Lower lobe of right lung (tissue), 2 donors: ENCODE measurements around the gene CT47A1. TPM values are rescaled to one million over a fixed set of nuclear protein-coding genes. Genes with fewer than 3 reads are reported as not detected.

Experiments used
- ATAC-seq, 2 donors: fragments of 200-7000 bp; cut with Tn5 transposase; one replicate each; pipeline ENCODE4 v1.9.1; 2020 to 2022; ENCODE audit warnings: mild to moderate bottlenecking in 2 of 2, moderate library complexity in 2 of 2
- DNase-seq: peaks from one replicate; pipeline ENCODE4 v3.0.0-alpha.2; 2020
- H3K27ac ChIP-seq: fragments of 200-600 bp; one replicate; pipeline ENCODE4 v1.8.0; 2022
- H3K27me3 ChIP-seq: fragments of 200-600 bp; one replicate; pipeline ENCODE4 v1.8.0; 2022; ENCODE audit warnings: low read depth
- H3K36me3 ChIP-seq: fragments of 200-600 bp; one replicate; pipeline ENCODE4 v1.8.0; 2022; ENCODE audit warnings: mild to moderate bottlenecking
- H3K4me1 ChIP-seq: fragments of 200-600 bp; one replicate; pipeline ENCODE4 v1.8.0; 2022
- H3K4me3 ChIP-seq: fragments of 200-600 bp; one replicate; pipeline ENCODE4 v1.8.0; 2022; ENCODE audit warnings: mild to moderate bottlenecking
- H3K9me3 ChIP-seq: fragments of 200-600 bp; one replicate; pipeline ENCODE4 v1.8.0; 2022
- intact Hi-C: fragments of 100-400 bp; cut with DNase I; formaldehyde crosslinking; loops from one replicate; pipeline ENCODE4 v1.11.0; 2022
- total RNA-seq: library from RNA; stranded (reverse); fragmentation: NEBNext Ultra II Directional; extraction: Animal tissue kit (Norgen Biotek cat#: 25700); gene quantifications from one replicate; pipeline ENCODE4 v1.2.1, GENCODE V29; 2021
- TF ChIP-seq, protein P1 (sequence below): fragments of 200-600 bp; IDR thresholded peaks from one replicate; pipeline ENCODE4 v1.8.0; 2022; ENCODE audit warnings: antibody characterized with exemption, mild to moderate bottlenecking
- donor health status: DM: no; HTN: yes; CAD: no; lungs with severe emphysema.

CT47A1 gene
- total RNA-seq, 1 donor from 2014 or later: not detected

DNA sequence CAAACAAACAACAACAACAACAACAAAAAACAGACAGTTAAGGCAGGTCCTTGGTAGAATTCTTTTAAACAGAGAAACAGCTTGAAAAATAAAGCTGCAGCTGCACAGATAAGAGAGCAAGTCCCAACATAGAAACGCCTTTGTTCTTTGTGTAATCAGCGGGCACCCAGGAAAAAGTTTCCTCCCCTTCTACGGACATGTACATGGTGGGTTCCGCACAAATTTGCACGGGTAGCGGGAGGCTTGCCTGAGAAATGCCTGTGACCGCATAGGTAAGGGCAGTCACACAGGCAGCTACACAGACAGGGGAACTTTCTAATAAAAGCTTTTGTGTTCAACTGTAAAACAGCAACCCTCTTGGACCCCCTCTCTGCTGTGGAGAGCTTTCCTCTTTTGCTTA, 25.7 kb upstream of the CT47A1 start:
- H3K4me1 ChIP-seq: no peaks in the 10 kb centered on the region
- H3K27ac ChIP-seq: no peak overlapping the region
- no peak for ATAC-seq
- intact Hi-C loops: no loop called here
- H3K36me3 ChIP-seq: no peaks in the 10 kb centered on the region
- no peaks in the 10 kb centered on the region for H3K27me3 ChIP-seq
- DNase-seq: no peak
- no peaks in the 10 kb centered on the region for H3K9me3 ChIP-seq
- TF ChIP-seq, protein P1, sequence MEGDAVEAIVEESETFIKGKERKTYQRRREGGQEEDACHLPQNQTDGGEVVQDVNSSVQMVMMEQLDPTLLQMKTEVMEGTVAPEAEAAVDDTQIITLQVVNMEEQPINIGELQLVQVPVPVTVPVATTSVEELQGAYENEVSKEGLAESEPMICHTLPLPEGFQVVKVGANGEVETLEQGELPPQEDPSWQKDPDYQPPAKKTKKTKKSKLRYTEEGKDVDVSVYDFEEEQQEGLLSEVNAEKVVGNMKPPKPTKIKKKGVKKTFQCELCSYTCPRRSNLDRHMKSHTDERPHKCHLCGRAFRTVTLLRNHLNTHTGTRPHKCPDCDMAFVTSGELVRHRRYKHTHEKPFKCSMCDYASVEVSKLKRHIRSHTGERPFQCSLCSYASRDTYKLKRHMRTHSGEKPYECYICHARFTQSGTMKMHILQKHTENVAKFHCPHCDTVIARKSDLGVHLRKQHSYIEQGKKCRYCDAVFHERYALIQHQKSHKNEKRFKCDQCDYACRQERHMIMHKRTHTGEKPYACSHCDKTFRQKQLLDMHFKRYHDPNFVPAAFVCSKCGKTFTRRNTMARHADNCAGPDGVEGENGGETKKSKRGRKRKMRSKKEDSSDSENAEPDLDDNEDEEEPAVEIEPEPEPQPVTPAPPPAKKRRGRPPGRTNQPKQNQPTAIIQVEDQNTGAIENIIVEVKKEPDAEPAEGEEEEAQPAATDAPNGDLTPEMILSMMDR: no peak
- no peak overlapping the region for H3K4me3 ChIP-seq

GRCh38 chrX:121010218-121010617, 24.7 kb upstream of the CT47A1 start:
- Histone ChIP-seq H3K36me3 (no peaks in the 10 kb centered on the region), H3K4me3 (no peak overlapping the region), H3K4me1 (no peaks in the 10 kb centered on the region), H3K27ac (no peak overlapping the region), H3K9me3 (no peaks in the 10 kb centered on the region), H3K27me3 (no peaks in the 10 kb centered on the region)
- TF ChIP-seq, protein P1: no peak
- DNase-seq (no peak), ATAC-seq (no peak)
- intact Hi-C loops: no loop called here

- Histone ChIP-seq H3K4me3 (no peak overlapping the region), H3K9me3 (no peaks in the 10 kb centered on the region), H3K36me3 (no peaks in the 10 kb centered on the region), H3K27ac (no peak overlapping the region), H3K27me3 (no peaks in the 10 kb centered on the region), H3K4me1 (no peaks in the 10 kb centered on the region)
- ATAC-seq (no peak), DNase-seq (no peak)
- TF ChIP-seq, protein P1: no peak
- intact Hi-C loops: no loop called here
Observed at GRCh38 chrX:121009764-121010163, 24.2 kb upstream of the CT47A1 start.

DNA sequence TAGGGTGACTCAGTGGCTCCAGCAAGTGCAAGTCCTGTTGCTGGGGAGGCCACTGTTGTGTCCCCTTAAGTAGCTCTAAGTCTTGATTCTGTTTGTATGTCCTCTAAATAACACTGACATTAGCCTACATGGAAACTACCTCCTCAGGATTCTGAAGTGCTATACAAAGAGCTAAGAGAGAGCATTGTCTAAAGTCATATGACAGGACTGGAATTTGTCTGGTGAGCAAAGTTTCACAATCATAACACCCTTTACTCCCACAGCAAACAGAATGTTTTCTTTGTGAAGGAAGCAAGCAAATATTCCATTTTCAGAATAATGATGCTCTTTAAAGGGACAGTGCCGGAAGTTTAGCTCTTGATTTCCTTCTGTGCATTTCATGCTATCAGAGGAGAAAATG, 23.4 kb upstream of the CT47A1 start:
- Histone ChIP-seq H3K4me1 (no peaks in the 10 kb centered on the region), H3K9me3 (no peaks in the 10 kb centered on the region), H3K4me3 (no peak overlapping the region), H3K27me3 (no peaks in the 10 kb centered on the region), H3K27ac (no peak overlapping the region), H3K36me3 (no peaks in the 10 kb centered on the region)
- intact Hi-C loops: no loop called here
- DNase-seq: no peak
- peak in 1 of 2 donors; percentile 75 for ATAC-seq
- TF ChIP-seq, protein P1: no peak

DNA sequence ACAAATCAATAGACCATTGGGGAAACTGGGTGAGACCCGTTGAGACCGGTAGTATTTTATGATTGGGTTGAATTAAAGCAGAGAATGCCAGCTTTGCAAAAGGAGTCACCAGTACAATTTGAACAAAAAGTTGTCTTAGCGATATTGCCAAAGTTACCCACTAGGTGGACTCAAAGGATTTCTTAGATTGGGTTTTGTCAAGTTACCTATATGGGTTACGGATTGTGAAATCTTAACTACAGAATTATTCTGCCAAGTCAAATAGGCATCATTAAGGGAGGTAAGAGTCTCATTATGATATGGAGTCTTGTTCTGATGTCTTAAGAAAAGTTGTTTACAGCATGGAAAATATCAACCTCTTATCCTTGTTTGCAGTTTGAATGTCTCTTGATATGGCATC, 15.0 kb upstream of the CT47A1 start:
- ATAC-seq: no peak
- intact Hi-C loops: no loop called here

More for the DNA sequence above, 15.0 kb upstream of the CT47A1 start:
- Histone ChIP-seq H3K4me3 (no peak overlapping the region), H3K27me3 (no peaks in the 10 kb centered on the region), H3K36me3 (no peaks in the 10 kb centered on the region), H3K27ac (no peak overlapping the region), H3K4me1 (no peaks in the 10 kb centered on the region), H3K9me3 (no peaks in the 10 kb centered on the region)
- TF ChIP-seq, protein P1: no peak
- DNase-seq: no peak
